ENCODE results near the gene PDE6D.

DNA sequence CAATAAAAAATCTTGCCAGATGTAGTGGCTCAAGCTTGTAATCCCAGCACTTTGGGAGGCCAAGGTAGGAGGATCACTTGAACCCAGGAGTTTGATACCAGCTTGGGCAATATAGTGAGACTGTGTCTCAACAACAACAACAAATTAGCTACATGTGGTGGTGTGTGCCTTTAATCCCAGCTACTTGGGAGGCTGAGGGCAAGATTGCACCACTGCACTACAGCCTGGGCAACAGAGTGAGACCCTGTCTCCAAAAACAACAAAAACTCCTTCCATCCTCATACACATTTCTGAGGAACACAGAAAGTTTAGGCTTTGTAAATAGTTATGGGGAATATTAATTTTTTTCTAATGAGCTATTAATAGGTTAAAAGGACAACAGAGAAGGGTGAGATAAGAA, 17.0 kb downstream of the PDE6D start:
- TF ChIP-seq RAD21 (CRISPR knock-in tag; IDR thresholded peaks at IDR 0.05) (no peak), RBM39 (IDR thresholded peaks at IDR 0.05; ENCODE audit: low read depth, low read length, poor library complexity, severe bottlenecking) (no peak), ZNF263 (CRISPR knock-in tag; IDR thresholded peaks at IDR 0.05) (no peak)
